T-helper 1 cell treated with Interleukin-12 subunit alpha and Interleukin-12 subunit beta and Interleukin-4 antibody, amounts not matched to agents 30 ng/mL and 1 ng/mL, for 36 hours (primary cell): ENCODE data around the gene PHF20. TPM values are rescaled to one million over a fixed set of nuclear protein-coding genes. Genes with fewer than 3 reads are reported as not detected.

ENCODE experiments used
- intact Hi-C: fragments of 100-400 bp; cut with micrococcal nuclease; formaldehyde crosslinking; loops from one replicate; pipeline ENCODE4 v1.15.1; 2024
- total RNA-seq: library from RNA; stranded (reverse); gene quantifications from 2 replicates; pipeline ENCODE4 v1.2.3, GENCODE V29; 2022

Gene PHF20
- total RNA-seq, 1 donor from 2014 or later = 62.7 TPM

- intact Hi-C loops = no loop called here
These were observed 137.4 kb downstream of the PHF20 start for GRCh38 chr20:35909176-35909575.

- intact Hi-C loops = no loop called here
These were observed 138.0 kb downstream of the PHF20 start for GRCh38 chr20:35909796-35910195.

GRCh38 chr20:35910254-35910653 lies 138.4 kb downstream of the PHF20 start:
- intact Hi-C loops = no loop called here

GRCh38 chr20:35912881-35913280 lies 141.1 kb downstream of the PHF20 start:
- intact Hi-C loops = no loop called here

- intact Hi-C loops = no loop called here
These were observed 145.3 kb downstream of the PHF20 start for GRCh38 chr20:35917077-35917476.

- intact Hi-C loops = no loop called here
These were observed 146.2 kb downstream of the PHF20 start for GRCh38 chr20:35918021-35918420.

GRCh38 chr20:35920523-35920922 lies 148.7 kb downstream of the PHF20 start:
- intact Hi-C loops = no loop called here

GRCh38 chr20:35929301-35929700 lies 157.5 kb downstream of the PHF20 start:
- intact Hi-C loops = no loop called here

GRCh38 chr20:35934050-35934449 lies 162.2 kb downstream of the PHF20 start:
- intact Hi-C loops = no loop called here

- intact Hi-C loops = no loop called here
These were observed 167.4 kb downstream of the PHF20 start for GRCh38 chr20:35939264-35939663.

GRCh38 chr20:35941620-35942019 lies 169.8 kb downstream of the PHF20 start:
- intact Hi-C loops = no loop called here

GRCh38 chr20:35942243-35942642 lies 170.4 kb downstream of the PHF20 start:
- intact Hi-C loops = no loop called here

- intact Hi-C loops = no loop called here
These were observed 175.7 kb downstream of the PHF20 start for GRCh38 chr20:35947489-35947888.

- intact Hi-C loops = no loop called here
These were observed 176.1 kb downstream of the PHF20 start for GRCh38 chr20:35947907-35948306.

GRCh38 chr20:35950093-35950492 lies 178.3 kb downstream of the PHF20 start:
- intact Hi-C loops = loop anchor here (5.0 to 10.0 kb wide), 4 partner anchors 625 to 1095 kb away; partner anchors contain the start of genes EIF6, NDRG3 and TGIF2

GRCh38 chr20:35952080-35952479 lies 180.3 kb downstream of the PHF20 start:
- intact Hi-C loops = loop anchor here (5.0 to 10.0 kb wide), 4 partner anchors 623 to 1093 kb away; partner anchors contain the start of genes EIF6, NDRG3 and TGIF2

- intact Hi-C loops = loop anchor here (5.0 to 10.0 kb wide), 4 partner anchors 622 to 1092 kb away; partner anchors contain the start of genes EIF6, NDRG3 and TGIF2
These were observed 180.9 kb downstream of the PHF20 start for GRCh38 chr20:35952480-35953386.

GRCh38 chr20:35953387-35954199 lies 181.8 kb downstream of the PHF20 start:
- intact Hi-C loops = loop anchor here (1.0 to 10.0 kb wide), 16 partner anchors 42 to 1959 kb away; partner anchors contain the start of genes CEP250, CPNE1, EDEM2 and EIF6

- intact Hi-C loops = loop anchor here (1.0 to 10.0 kb wide), 16 partner anchors 41 to 1960 kb away; partner anchors contain the start of genes CEP250, CPNE1, EDEM2 and EIF6
These were observed 182.5 kb downstream of the PHF20 start, which contains the start of gene SCAND1 for GRCh38 chr20:35954200-35954906. SCAND1 (minus strand) TSS chr20:35954502; CDS start chr20:35954284, 218 bp downstream.

GRCh38 chr20:35954907-35955251 lies 183.1 kb downstream of the PHF20 start:
- intact Hi-C loops = loop anchor here (1.0 to 10.0 kb wide), 16 partner anchors 40 to 1960 kb away; partner anchors contain the start of genes CEP250, CPNE1, EDEM2 and EIF6

GRCh38 chr20:35956616-35957015 lies 184.8 kb downstream of the PHF20 start:
- intact Hi-C loops = loop anchor here (10.0 kb wide), 2 partner anchors 618 to 1088 kb away; partner anchors contain the start of gene TGIF2
